GM12801 (cell line): ENCODE measurements around the gene ADGRE1.

Source experiments
- CTCF ChIP-seq: IDR thresholded peaks from one replicate; pipeline ENCODE4 v1.5.1; 2011; ENCODE audit warnings: control low read depth; ENCODE audit not compliant: insufficient read length; ENCODE audit errors: extremely low read depth

ADGRE1 gene

GRCh38 chr19:6935069-6935468, 47.7 kb downstream of the ADGRE1 start:
- no peak for TF ChIP-seq CTCF

- no peak for TF ChIP-seq CTCF
Observed at GRCh38 chr19:6935618-6936017, 48.2 kb downstream of the ADGRE1 start.

- no peak for TF ChIP-seq CTCF
Observed at GRCh38 chr19:6945733-6946132, 58.4 kb downstream of the ADGRE1 start.

GRCh38 chr19:6947745-6948144, 60.4 kb downstream of the ADGRE1 start:
- no peak for TF ChIP-seq CTCF

GRCh38 chr19:6948884-6949283, 61.5 kb downstream of the ADGRE1 start:
- no peak for TF ChIP-seq CTCF

GRCh38 chr19:6952956-6953355, 65.6 kb downstream of the ADGRE1 start:
- no peak for TF ChIP-seq CTCF

GRCh38 chr19:6955082-6955481, 67.7 kb downstream of the ADGRE1 start:
- TF ChIP-seq CTCF: no peak

- TF ChIP-seq CTCF: no peak
Observed at GRCh38 chr19:6956573-6956972, 69.2 kb downstream of the ADGRE1 start.
